RCC 7860 (cell line): ENCODE data around the gene VKORC1L1.
"Not testable (repeated sequence)": the region's sequence is repeated elsewhere in the genome, so short reads cannot be mapped to it uniquely, and the experiment has no call there.

Experiments used
- DNase-seq: peaks from one replicate; pipeline ENCODE4 v3.0.0-alpha.2; 2015; ENCODE audit warnings: low spot score
- FAIRE-seq: peaks from 2 replicates; lab custom pipeline; 2012; peaks lifted over from hg19 to GRCh38; lab: Jason Lieb, UNC

VKORC1L1 gene

DNA sequence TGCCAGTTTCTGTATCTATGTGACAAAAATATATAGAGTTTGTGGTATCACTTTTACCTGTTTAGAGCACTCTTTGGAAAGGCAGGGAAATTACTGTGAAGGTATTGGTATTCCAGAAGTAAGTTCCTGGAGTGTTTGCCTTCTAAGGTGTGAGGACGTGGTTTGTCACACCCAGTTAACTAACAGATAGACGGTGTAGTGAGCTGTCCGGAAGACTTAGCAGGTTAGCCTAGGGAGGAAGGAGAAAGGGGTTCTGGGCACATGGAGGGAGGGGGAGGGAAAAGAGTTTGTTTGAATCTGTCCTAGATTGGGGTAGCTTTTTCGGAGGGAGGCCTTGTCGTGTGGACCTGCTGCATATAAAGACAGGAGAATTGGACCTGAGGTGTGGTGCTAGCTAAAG lies 7.4 kb downstream of the VKORC1L1 start:
- not testable (repeated sequence) for DNase-seq, FAIRE-seq

DNA sequence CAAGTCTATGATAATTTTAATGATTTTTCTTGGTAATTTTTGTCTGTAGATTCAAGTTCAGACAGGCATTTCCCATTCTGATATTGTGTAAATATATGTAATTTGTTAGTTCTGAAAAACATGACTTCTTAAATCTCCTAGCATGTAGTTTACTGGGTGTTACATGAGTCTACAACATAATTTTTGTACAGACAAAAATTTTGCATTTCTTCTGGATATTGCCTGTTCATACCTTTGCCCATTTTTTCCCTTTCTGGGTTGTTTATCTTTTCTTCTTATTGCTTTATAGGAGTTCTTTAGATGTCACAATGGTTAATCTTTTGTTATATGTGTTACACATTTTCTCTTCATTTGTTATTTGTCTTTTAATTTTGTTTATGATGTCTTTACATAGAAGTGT lies 12.1 kb downstream of the VKORC1L1 start:
- not testable (repeated sequence) for FAIRE-seq, DNase-seq

DNA sequence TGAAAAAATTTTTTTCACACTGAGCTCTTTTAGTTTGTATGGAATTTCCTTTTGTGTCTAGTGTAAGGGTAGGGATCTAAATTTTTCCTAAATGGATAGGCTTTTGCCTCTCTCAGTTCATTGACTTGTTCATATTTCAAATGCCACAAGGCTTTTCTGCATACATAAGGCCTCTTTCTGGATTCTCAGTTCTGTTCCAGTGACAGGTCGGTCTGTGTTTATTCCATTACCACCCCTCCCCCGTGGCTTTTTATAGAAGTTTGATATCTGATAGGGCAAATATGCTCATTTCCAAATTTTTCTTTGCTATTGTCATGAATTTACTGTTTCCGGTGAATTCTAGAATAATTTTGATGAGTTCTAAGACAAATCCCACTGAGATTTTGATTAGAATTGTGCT lies 12.7 kb downstream of the VKORC1L1 start:
- not testable (repeated sequence) for DNase-seq, FAIRE-seq

- not testable (repeated sequence) for DNase-seq, FAIRE-seq
These were observed 15.7 kb downstream of the VKORC1L1 start for GRCh38 chr7:65888434-65889156.

DNA sequence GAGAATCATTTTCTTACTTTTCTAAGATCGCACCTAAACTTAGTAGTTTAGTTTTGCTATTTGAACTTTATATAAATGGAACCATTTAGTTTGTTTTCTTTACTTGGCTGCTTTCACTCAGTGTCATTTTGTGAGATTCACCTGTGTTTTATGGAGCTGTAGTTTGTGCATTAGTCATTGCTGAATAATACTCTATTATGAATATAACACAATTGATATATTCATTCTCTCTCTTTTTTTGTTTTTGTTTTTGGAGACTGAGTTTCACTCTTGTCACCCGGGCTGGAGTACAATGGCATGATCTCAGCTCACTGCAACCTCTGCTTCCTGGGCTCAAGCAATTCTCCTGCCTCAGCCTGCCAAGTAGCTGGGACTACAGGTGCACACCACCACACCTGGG lies 16.8 kb downstream of the VKORC1L1 start:
- not testable (repeated sequence) for FAIRE-seq, DNase-seq

- FAIRE-seq (no peak), DNase-seq (no peak)
These were observed 19.3 kb downstream of the VKORC1L1 start for GRCh38 chr7:65892161-65892560.

- DNase-seq (no peak), FAIRE-seq (no peak)
These were observed 20.0 kb downstream of the VKORC1L1 start for GRCh38 chr7:65892835-65893234.

- DNase-seq (no peak), FAIRE-seq (no peak)
These were observed 23.5 kb downstream of the VKORC1L1 start for GRCh38 chr7:65896279-65896870.

DNA sequence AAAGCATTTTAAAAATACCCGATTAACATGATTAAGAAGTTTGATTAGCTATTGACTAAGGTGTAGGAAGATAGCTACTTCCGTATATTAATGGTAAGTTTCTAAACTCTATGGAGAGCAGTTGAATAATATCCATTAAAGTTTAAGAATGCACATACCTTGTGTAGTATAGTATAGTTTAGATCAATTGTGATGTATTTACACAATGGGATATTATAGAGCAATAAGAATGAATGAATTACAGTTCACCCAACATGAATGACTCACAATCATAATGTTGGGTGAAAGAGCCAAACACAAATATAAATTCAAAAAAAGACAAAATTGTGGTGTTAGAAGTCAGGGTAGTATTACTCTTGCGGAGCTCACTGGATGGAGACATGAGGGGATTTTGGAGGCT lies 24.4 kb downstream of the VKORC1L1 start:
- not testable (repeated sequence) for DNase-seq, FAIRE-seq

GRCh38 chr7:65898677-65899447 lies 26.0 kb downstream of the VKORC1L1 start:
- FAIRE-seq, DNase-seq: not testable (repeated sequence)

DNA sequence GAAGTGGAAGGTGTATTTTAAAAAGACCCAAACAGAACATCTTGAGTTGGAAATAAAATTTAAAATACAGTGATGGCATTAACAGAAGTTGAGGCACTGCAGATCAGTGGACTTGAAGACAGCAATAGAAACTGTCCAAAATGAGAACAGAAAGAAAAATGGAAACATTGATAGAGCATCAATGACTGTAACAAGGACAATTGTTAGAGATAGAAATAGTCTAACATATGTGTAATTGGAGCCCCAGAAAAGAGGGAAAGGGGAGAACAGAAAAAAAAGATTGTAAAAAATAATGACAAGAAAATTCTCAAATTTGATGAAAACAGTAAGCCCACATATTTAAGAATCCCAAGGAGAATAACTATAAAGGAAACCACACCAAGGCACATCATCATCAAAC lies 29.4 kb downstream of the VKORC1L1 start:
- FAIRE-seq (no peak), DNase-seq (no peak)

GRCh38 chr7:65907501-65908198 lies 34.8 kb downstream of the VKORC1L1 start:
- no peak for FAIRE-seq

DNA sequence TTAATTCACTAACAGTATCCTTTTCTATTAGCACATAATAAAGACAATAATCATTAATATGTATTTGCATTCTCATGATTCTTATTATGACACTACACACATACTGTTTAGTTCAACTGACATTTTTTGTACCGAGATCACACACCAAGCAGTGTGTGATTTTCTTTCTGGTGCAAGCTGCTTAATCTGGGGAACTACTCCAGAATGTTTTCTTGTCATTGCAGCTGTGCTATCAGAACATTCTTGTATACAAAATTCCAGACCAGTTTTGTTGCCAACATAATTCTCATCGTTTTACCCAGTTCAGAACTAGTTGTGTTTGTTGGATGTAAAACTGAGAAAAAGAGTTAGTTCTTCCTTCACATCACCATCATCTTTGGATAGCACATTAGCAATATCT lies 37.4 kb downstream of the VKORC1L1 start:
- DNase-seq (no peak), FAIRE-seq (no peak)

More at GRCh38 chr7:65907501-65908198, 34.8 kb downstream of the VKORC1L1 start:
- DNase-seq: no peak

DNA sequence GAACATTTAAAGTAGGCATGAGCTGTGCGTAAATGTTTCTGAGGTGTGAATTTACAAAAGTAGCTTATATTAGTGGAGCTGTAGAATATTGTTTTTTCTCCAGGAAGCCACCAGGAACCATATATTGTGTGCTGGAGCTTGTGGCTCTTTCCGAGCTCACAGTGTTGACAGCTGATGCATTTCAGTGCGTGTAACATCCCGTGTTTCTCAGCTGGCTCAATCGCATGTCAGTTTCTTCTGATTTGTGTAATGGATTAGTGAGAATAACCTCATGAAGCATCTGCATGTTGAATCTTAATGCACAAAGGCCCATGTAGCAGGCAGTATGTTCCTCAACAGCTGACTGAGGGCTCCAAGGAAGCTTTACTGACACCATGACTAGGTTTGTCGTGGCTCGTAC lies 39.4 kb downstream of the VKORC1L1 start:
- FAIRE-seq: no peak
- no peak for DNase-seq

DNA sequence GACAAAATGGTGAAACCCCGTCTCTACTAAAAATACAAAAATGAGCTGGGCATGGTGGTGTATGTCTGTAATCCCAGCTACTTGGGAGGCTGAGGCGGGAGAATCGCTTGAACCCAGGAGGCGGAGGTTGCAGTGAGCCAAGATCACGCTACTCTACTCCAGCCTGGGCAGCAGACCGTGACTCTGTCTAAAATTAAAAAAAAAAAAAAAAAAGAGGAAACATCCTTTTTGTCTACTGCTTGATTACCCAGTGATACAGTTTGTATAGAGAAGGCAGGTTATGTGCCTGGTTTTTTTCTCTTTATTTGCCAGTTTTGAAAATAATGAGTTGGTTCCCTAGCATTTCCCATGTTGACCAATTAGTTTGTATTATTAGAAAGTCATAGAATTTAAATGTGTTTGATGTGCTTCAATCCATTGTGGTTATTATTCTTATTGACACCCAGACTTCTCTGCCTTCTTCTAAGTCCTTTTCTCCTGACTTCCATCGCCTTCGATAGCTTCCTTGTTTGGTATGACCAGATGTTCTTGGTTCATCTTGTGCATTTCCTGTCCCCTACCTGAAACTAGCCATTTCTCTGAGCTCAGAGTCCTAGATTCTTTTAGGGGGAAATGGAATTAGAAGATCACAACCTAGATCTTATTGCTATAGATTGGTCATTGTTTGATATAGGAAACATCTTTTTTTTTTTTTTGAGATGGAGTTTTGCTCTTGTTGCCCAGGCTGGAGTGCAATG lies 43.2 kb downstream of the VKORC1L1 start:
- DNase-seq (no peak), FAIRE-seq (no peak)

- FAIRE-seq (no peak), DNase-seq (no peak)
These were observed 50.4 kb downstream of the VKORC1L1 start for GRCh38 chr7:65923316-65923715.

GRCh38 chr7:65924193-65924592 lies 51.3 kb downstream of the VKORC1L1 start:
- DNase-seq: no peak
- no peak for FAIRE-seq

DNA sequence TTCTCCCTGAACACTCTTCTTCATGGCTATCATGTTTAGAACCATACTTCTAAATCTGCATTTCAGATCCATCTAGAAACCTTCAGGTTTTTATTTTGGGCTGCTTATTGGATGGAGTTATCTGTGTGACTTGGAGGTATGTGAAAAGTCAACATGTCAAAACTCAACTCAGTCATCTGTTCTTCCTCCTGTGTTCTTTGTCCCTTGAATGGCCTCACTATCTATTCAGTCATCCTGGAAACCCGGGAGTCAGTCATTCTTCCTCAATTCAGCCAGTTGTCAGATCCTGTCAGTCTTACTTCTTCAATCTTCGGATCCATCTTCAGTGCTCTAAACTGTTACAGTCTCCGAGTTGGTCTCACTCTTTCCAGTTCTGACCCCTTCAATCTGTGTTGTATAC lies 52.2 kb downstream of the VKORC1L1 start:
- DNase-seq (no peak), FAIRE-seq (no peak)

DNA sequence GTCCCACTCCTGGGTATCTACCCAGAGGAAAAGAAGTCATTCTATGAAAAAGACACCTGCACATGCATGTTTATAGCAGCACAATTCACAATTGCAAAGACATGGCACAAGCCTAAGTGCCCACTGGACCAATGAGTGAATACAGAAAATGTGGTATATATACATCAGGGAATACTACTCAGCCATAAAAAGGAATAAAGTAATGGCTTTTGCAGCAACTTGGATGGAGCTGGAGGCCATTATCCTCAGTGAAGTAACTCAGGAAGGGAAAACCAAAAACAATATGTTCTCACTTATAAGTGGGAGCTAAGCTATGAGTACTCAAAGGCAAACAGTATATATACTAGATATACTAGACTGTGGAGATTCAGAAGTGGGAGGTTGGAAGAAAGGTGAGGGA lies 53.7 kb downstream of the VKORC1L1 start:
- no peak for FAIRE-seq
- DNase-seq: no peak
